Activated T-cell treated with anti-CD3 and anti-CD28 coated beads, Interleukin-2, amount 50 U/mL, for 72 hours (primary cell): Measurements from ENCODE around the gene KCNK1. TPM values are rescaled to one million over a fixed set of nuclear protein-coding genes. Genes with fewer than 3 reads are reported as not detected.
"Not testable (repeated sequence)": the region's sequence is repeated elsewhere in the genome, so short reads cannot be mapped to it uniquely, and the experiment has no call there.

Source experiments
- ATAC-seq, 2 donors: fragments of 150-1000 bp; cut with Tn5 transposase; replicated peaks in 1 of 2; 2 replicates each; pipeline ENCODE4 v1.10.0; 2021; ENCODE audit warnings: moderate library complexity in 2 of 2, mild to moderate bottlenecking in 1 of 2
- DNase-seq, 2 donors: peaks; one replicate each; pipeline ENCODE4 v3.0.0; 2021 to 2022; ENCODE audit warnings: mixed read lengths in 1 of 2
- H3K27ac Mint-ChIP-seq: one replicate; pipeline ENCODE4 v1.8.0; 2022; ENCODE audit warnings: mild to moderate bottlenecking, moderate library complexity, mixed read lengths
- H3K27me3 Mint-ChIP-seq: one replicate; pipeline ENCODE4 v1.8.0; 2022; ENCODE audit warnings: low read depth, mixed read lengths
- H3K36me3 Mint-ChIP-seq, 2 donors: one replicate each; pipeline ENCODE4 v1.8.0; 2022; ENCODE audit warnings: mixed read lengths in 2 of 2, mild to moderate bottlenecking in 1 of 2; ENCODE audit not compliant: insufficient read depth in 2 of 2
- H3K4me1 Mint-ChIP-seq: one replicate; pipeline ENCODE4 v1.8.0; 2022; ENCODE audit warnings: low read depth, mixed read lengths
- H3K4me3 Mint-ChIP-seq, 2 donors: one replicate each; pipeline ENCODE4 v1.8.0; 2022; ENCODE audit warnings: mild to moderate bottlenecking in 2 of 2, mixed read lengths in 2 of 2, moderate library complexity in 2 of 2
- H3K9me3 Mint-ChIP-seq, 2 donors: one replicate each; pipeline ENCODE4 v1.8.0; 2022; ENCODE audit warnings: mixed read lengths in 2 of 2
- total RNA-seq, 2 donors: library from RNA; stranded (reverse); gene quantifications; one replicate each; pipeline ENCODE4 v1.2.3, GENCODE V29; 2022

The KCNK1 gene
- total RNA-seq, 2 donors from 2014 or later: 0.43 to 5.9 TPM

DNA sequence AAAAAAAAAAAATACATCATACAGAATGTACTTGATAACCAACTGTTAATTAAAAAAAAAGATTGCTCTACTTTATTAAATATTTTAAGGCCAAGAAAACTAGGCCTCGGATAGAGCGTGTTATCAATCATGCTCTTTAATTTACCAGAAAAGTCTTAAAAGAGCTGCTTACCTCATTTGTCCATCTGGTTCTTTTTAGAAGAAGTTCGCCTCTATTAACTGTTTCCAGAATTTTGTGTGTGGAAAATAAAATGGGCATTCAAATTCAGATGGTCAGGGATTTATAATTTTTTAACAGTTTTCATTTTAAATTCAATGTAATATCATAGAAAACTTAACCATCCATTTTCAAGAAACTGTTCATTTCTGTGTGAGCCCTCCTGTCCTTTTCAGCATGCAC, 53.8 kb downstream of the KCNK1 start:
- Mint-ChIP-seq H3K27ac (peak overlapping the region; percentile 3), H3K9me3 (peaks cover 0 to 4% of the 10 kb centered on the region in 2 donors), H3K4me1 (peaks cover 7% of the 10 kb centered on the region), H3K36me3 (peaks cover 0 to 3% of the 10 kb centered on the region in 2 donors), H3K27me3 (peaks cover 18% of the 10 kb centered on the region), H3K4me3 (no peak overlapping the region)
- ATAC-seq (no peak), DNase-seq (no peak)

DNA sequence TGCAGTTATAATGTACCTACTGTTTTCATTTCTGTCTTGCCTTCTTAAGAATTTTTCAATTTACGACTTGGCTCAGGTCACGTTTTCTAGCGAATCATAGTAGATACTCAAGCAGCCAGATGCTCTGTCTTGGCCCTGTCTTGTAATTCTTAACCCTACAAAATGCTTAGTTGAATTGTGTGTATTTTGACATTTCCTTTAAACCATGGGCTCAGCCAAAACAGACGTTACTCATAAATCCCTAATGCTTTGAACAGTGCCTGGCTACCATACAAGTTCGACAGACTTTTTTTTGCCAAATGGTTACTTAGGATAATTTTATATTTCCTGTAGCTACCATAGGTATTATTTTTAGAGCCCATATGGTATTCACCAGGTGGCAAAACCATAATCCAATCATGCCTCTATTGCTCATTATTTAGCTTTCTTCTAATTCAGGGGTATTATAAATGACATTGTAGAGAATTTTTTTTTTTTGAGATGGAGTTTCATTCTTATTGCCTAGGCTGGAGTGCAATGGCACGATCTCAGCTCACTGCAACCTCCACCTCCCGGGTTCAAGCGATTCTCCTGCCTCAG, 54.3 kb downstream of the KCNK1 start:
- Mint-ChIP-seq H3K4me3 (no peak overlapping the region), H3K4me1 (peaks cover 7% of the 10 kb centered on the region), H3K27ac (peak overlapping the region; percentile 3), H3K9me3 (peaks cover 0 to 4% of the 10 kb centered on the region in 2 donors), H3K36me3 (peaks cover 0 to 3% of the 10 kb centered on the region in 2 donors), H3K27me3 (peaks cover 18% of the 10 kb centered on the region)
- no peak for DNase-seq
- no peak for ATAC-seq

DNA sequence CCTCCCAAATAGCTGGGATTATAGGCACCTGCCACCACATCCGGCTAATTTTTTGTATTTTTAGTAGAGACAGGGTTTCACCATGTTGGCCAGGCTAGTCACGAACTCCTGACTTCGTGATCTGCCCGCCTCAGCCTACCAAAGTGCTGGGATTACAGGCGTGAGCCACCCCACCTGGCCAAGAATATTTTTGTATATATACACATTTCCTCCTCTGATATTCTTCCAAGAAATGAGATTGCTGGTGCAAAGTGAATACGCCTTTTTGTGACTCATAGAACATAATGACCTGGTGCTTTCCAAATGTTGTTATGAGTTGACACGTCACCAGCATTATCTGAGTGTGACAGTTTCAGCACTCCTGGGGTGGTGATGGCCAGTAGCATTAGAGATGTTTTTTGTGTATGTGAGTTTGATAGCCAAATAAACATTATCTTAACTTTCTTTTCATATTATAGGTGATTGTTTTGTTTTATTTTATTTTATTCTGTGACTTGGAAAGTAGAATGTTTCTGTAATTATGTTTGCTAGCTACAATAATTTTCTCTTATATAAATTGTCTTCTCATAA, 54.9 kb downstream of the KCNK1 start:
- peaks cover 7% of the 10 kb centered on the region for H3K4me1 Mint-ChIP-seq
- peak; percentile 64 to 98 for ATAC-seq
- H3K27ac Mint-ChIP-seq: no peak overlapping the region
- H3K27me3 Mint-ChIP-seq: peaks cover 22% of the 10 kb centered on the region
- H3K4me3 Mint-ChIP-seq: no peak overlapping the region
- DNase-seq: peak; percentile 4 to 44
- peaks cover 0 to 3% of the 10 kb centered on the region in 2 donors for H3K36me3 Mint-ChIP-seq
- peaks cover 0 to 4% of the 10 kb centered on the region in 2 donors for H3K9me3 Mint-ChIP-seq

DNA sequence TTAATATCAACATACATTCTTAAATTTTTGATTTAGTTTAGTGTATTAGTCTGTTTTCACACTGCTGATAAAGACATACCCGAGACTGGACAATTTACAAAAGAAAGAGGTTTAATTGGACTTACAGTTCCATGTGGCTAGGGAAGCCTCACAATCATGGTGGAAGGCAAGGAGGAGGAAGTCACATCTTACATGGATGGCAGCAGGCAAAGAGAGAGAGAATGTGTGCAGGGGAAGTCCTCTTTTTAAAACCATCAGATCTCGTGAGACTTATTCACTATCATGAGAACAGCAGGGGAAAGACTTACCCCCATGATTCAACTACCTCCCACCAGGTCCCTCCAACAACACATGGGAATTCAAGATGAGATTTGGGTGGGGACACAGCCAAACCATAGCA, 56.5 kb downstream of the KCNK1 start:
- H3K36me3 Mint-ChIP-seq, DNase-seq, H3K4me1 Mint-ChIP-seq, H3K4me3 Mint-ChIP-seq, ATAC-seq, H3K9me3 Mint-ChIP-seq, H3K27ac Mint-ChIP-seq: not testable (repeated sequence)
- peaks cover 20% of the 10 kb centered on the region for H3K27me3 Mint-ChIP-seq

DNA sequence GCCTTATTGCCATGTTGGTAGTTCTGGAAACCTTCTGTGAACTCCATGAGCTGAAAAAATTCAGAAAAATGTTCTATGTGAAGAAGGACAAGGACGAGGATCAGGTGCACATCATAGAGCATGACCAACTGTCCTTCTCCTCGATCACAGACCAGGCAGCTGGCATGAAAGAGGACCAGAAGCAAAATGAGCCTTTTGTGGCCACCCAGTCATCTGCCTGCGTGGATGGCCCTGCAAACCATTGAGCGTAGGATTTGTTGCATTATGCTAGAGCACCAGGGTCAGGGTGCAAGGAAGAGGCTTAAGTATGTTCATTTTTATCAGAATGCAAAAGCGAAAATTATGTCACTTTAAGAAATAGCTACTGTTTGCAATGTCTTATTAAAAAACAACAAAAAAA, 57.4 kb downstream of the KCNK1 start:
- H3K4me3 Mint-ChIP-seq: no peak overlapping the region
- DNase-seq (no peak), ATAC-seq (no peak)
- H3K4me1 Mint-ChIP-seq: peaks cover 7% of the 10 kb centered on the region
- peaks cover 0 to 3% of the 10 kb centered on the region in 2 donors for H3K9me3 Mint-ChIP-seq
- H3K36me3 Mint-ChIP-seq: peaks cover 0 to 3% of the 10 kb centered on the region in 2 donors
- peaks cover 20% of the 10 kb centered on the region for H3K27me3 Mint-ChIP-seq
- no peak overlapping the region for H3K27ac Mint-ChIP-seq

DNA sequence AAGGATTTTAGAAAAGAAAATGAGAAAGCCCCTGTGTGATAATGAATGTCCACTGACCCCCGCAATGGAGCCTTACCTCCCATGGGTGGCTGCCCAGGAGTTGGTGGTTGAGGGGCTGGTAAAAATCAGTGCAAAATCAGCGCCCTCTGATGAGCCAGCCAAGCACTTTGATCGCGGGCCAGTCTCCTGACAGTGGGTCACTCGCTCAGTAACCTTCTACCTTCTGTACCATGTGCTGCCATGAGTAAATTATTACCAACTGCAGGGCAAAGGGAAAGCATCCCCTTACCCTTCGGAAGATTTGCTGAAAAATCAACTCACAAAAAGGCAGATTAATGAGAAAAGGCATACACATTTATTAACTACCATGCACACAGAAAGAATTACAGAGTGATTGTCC, 58.8 kb downstream of the KCNK1 start:
- peaks cover 20% of the 10 kb centered on the region for H3K27me3 Mint-ChIP-seq
- DNase-seq (no peak), ATAC-seq (no peak)
- peaks cover 7% of the 10 kb centered on the region for H3K4me1 Mint-ChIP-seq
- peaks cover 0 to 3% of the 10 kb centered on the region in 2 donors for H3K9me3 Mint-ChIP-seq
- H3K4me3 Mint-ChIP-seq: no peak overlapping the region
- H3K27ac Mint-ChIP-seq: no peak overlapping the region
- H3K36me3 Mint-ChIP-seq: peaks cover 0 to 3% of the 10 kb centered on the region in 2 donors

DNA sequence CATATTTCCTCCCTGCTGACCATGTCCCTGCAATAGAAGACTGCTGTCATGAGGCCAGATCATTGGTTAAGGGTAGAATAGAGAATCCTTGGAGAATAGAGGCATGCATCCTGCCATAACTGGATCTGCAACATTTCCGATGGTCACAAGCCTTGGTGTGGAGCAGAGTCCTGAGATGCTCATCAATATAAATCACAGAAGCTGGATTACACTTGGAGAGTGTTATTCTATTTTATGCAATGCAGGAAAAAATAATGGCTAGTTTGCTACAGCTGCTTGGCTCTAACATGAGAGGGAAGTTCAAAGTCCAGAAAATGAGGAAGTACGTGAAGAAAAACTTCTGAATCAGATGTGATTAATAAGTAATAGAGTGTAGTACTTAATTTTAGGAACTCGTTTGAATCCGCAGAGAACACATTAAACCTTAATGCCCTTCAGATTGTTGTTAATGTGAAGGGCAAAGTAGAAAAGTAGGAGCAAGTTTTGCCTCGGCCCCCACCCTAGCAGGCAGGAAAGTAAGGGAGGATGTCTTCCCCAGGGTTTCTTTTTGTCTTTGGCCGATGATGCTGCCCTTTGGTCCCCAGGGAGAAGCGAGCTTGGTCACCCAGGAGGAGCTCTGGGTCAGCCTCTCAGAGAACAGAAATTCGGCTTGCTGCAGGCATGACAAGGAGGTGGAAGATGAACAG, 59.5 kb downstream of the KCNK1 start:
- Mint-ChIP-seq H3K27ac (no peak overlapping the region), H3K27me3 (peaks cover 20% of the 10 kb centered on the region), H3K36me3 (peaks cover 0 to 3% of the 10 kb centered on the region in 2 donors), H3K4me1 (peaks cover 7% of the 10 kb centered on the region), H3K9me3 (peaks cover 0 to 3% of the 10 kb centered on the region in 2 donors), H3K4me3 (no peak overlapping the region)
- DNase-seq (no peak), ATAC-seq (no peak)

DNA sequence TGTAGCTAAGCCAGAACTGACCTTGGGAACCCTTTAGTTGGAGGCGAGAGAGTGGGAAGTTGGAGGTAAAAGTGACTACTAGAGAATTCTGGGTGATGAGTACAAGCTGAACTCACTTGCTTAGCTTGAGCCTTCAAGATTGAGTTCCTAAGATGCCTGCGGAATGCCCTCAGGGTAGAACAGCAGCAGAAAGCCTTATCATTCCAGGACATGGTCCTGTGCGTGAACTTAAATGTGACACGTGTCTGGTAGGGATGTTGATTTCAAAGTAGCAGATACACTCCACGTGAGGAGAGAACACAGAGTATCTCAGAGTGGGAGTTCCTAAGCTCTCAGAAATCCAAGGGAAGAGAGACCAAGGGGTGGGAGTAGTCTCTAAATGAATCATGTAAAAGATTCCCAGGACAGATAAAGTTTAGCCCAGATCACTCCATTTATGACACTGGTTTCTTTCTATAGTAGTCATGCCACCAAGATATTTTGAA, 60.1 kb downstream of the KCNK1 start:
- H3K4me3 Mint-ChIP-seq: no peak overlapping the region
- no peak for DNase-seq
- peaks cover 0 to 3% of the 10 kb centered on the region in 2 donors for H3K9me3 Mint-ChIP-seq
- peaks cover 1% of the 10 kb centered on the region for H3K4me1 Mint-ChIP-seq
- ATAC-seq: no peak
- H3K36me3 Mint-ChIP-seq: peaks cover 0 to 3% of the 10 kb centered on the region in 2 donors
- H3K27ac Mint-ChIP-seq: no peak overlapping the region
- peaks cover 20% of the 10 kb centered on the region for H3K27me3 Mint-ChIP-seq

DNA sequence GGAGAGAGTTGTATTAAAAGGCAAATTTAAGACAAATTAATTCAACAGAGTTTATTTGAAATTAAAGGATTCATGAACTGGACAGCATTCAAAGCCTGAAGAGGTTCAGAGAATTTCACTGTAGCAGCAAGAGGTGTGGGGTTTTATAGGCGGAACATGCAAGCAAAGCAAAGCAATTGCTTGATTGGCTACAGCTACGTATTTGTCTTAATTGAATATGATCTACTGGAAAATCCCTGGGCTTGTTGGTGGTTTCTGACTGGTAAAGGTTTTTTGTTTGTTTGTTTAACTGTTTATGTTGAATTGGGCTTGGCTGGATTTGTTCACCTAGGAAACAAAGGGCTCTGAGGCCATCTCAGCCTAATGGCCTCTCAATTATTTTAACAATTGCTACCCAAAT, 61.5 kb downstream of the KCNK1 start:
- peaks cover 0 to under 1% of the 10 kb centered on the region in 2 donors for H3K36me3 Mint-ChIP-seq
- DNase-seq: no peak
- no peaks in the 10 kb centered on the region for H3K4me1 Mint-ChIP-seq
- ATAC-seq: no peak
- no peak overlapping the region for H3K4me3 Mint-ChIP-seq
- H3K9me3 Mint-ChIP-seq: no peaks in the 10 kb centered on the region
- peaks cover 14% of the 10 kb centered on the region for H3K27me3 Mint-ChIP-seq
- no peak overlapping the region for H3K27ac Mint-ChIP-seq

DNA sequence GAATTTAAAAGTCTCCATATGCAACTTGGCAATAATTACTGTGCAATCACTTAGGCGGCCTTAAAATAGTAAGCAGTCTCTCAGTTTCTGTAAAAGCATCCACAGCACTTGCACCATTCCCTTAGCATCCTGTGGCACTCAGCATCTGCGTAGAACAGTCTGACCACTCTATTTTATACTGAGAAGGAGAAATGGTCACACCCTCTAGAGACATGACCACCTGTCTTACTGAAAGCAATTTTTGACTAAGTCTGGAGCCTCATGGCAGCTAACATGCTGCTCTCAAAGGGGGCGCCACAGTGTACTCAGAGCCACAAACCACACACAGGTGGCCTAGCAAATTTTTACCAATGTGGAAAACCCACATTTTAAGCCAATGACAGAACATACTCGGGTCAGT, 62.0 kb downstream of the KCNK1 start:
- ATAC-seq (peak in 1 of 2 donors; percentile 11), DNase-seq (no peak)
- Mint-ChIP-seq H3K4me1 (no peaks in the 10 kb centered on the region), H3K9me3 (no peaks in the 10 kb centered on the region), H3K4me3 (no peak overlapping the region), H3K27me3 (peaks cover 13% of the 10 kb centered on the region), H3K36me3 (no peaks in the 10 kb centered on the region), H3K27ac (no peak overlapping the region)

DNA sequence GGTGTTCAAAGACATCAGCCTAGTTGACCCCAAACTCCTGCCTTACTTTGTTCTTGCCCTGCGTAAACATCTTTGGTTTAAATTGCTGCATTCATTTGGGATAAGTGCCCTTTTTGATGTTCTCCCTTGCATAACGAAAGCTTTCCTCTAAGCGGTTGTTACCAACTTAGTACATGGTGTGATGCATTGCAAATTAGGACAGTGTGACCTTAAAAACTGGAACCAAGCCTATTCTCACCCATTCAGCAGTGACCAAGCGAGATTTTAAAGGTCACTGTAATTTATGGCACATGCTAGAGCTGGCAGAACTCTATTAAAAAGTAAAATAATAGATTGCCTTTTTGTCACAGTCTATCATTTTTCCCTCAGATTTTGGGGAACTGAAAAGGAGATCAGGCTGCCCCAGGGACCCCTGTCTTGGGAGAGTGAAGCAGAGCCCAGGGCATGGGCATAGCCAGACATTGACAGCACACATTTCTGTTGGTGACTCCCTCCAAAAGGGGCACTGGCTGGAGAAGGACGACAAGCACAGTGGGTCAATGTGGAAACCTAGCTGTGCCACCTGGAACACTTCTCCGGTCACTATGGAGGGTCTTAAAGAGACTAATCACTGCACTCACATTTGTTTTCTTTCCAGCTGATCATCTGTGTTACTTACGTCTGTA, 63.9 kb downstream of the KCNK1 start:
- no peak for ATAC-seq
- Mint-ChIP-seq H3K4me3 (no peak overlapping the region), H3K4me1 (no peaks in the 10 kb centered on the region), H3K36me3 (no peaks in the 10 kb centered on the region), H3K9me3 (no peaks in the 10 kb centered on the region), H3K27me3 (peaks cover 7% of the 10 kb centered on the region), H3K27ac (no peak overlapping the region)
- no peak for DNase-seq

DNA sequence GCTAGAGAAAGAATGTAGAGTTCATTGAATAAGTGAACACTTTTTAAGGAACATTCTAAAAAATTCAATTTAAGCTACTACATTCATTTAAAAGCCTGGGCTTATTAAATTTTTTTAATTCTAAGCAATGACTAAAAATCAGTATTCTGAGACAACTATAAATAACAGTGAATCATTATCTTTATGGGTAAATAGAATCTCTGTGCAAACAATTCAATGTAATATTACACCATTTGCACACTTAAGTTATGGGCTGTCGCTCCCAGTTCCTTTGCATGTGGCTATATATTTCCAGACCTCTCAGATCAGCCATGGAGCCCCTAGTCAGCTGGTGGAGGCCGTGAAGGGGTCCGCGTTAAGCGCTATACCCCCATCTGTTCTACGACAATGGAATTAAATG, 65.1 kb downstream of the KCNK1 start:
- ATAC-seq (no peak), DNase-seq (no peak)
- Mint-ChIP-seq H3K27me3 (peaks cover 1% of the 10 kb centered on the region), H3K36me3 (no peaks in the 10 kb centered on the region), H3K27ac (no peak overlapping the region), H3K4me3 (no peak overlapping the region), H3K9me3 (no peaks in the 10 kb centered on the region), H3K4me1 (no peaks in the 10 kb centered on the region)
